ENCODE data around the gene WAPL. TPM values are rescaled to one million over a fixed set of nuclear protein-coding genes. Genes with fewer than 3 reads are reported as not detected.

The WAPL gene
- 44.8 and 57.8 TPM in 2 replicates for total RNA-seq

GRCh38 chr10:86521678-86522509, at the start of gene WAPL:
Gene WAPL, minus strand, starts transcription at chr10:86521792. Its CDS starts 3,723 bp downstream, at chr10:86518069.

Other genes with a start within 250 kb of the WAPL start
- gene GRID1, start 155.0 kb downstream of the WAPL start, total RNA-seq, result 0.09 and 0.30 TPM in 2 replicates
- 0.14 TPM in 1 of 2 replicates, not detected in the other for gene OPN4, start 132.8 kb upstream of the WAPL start, total RNA-seq
- 0.30 and 0.46 TPM in 2 replicates for gene LDB3, start 146.7 kb upstream of the WAPL start, total RNA-seq
- gene BMPR1A, start 234.8 kb upstream of the WAPL start, total RNA-seq, result 63.7 and 69.8 TPM in 2 replicates

All from smooth muscle cell of the umbilical artery (primary cell).